GM23248 (cell line): ENCODE measurements around the gene RRP8. TPM values are rescaled to one million over a fixed set of nuclear protein-coding genes. Genes with fewer than 3 reads are reported as not detected.

ENCODE experiments used
- DNase-seq: peaks from one replicate; pipeline ENCODE4 v3.0.0-alpha.2; 2015
- H2AFZ ChIP-seq: fragments of 200-600 bp; sonication (generic); 2 replicates; pipeline ENCODE4 v1.6.1; 2016; ENCODE audit warnings: antibody characterized with exemption
- H3F3A ChIP-seq: fragments of 200-600 bp; sonication (generic); 2 replicates; pipeline ENCODE4 v1.6.1; 2016; ENCODE audit warnings: mild to moderate bottlenecking, antibody characterized with exemption, mixed run types; ENCODE audit not compliant: insufficient read depth
- H3K27ac ChIP-seq: fragments of 200-600 bp; sonication (generic); 2 replicates; pipeline ENCODE4 v1.5.1; 2016; ENCODE audit warnings: mild to moderate bottlenecking
- H3K27me3 ChIP-seq: fragments of 200-600 bp; sonication (generic); replicated peaks from 2 replicates; pipeline ENCODE4 v1.6.1; 2016; ENCODE audit warnings: mild to moderate bottlenecking; ENCODE audit not compliant: insufficient read depth
- H3K36me3 ChIP-seq: fragments of 200-600 bp; sonication (generic); 2 replicates; pipeline ENCODE4 v1.6.1; 2016; ENCODE audit warnings: low read depth, mild to moderate bottlenecking
- H3K4me1 ChIP-seq: fragments of 200-600 bp; sonication (generic); 2 replicates; pipeline ENCODE4 v1.6.1; 2016; ENCODE audit warnings: mild to moderate bottlenecking; ENCODE audit not compliant: insufficient read depth
- H3K4me2 ChIP-seq: fragments of 200-600 bp; sonication (generic); one replicate; pipeline ENCODE4 v1.6.1; 2016; ENCODE audit warnings: mild to moderate bottlenecking; ENCODE audit not compliant: unreplicated experiment
- H3K4me3 ChIP-seq: fragments of 200-600 bp; sonication (generic); 2 replicates; pipeline ENCODE4 v1.5.1; 2016; ENCODE audit warnings: mild to moderate bottlenecking
- H3K79me2 ChIP-seq: fragments of 200-600 bp; sonication (generic); 2 replicates; pipeline ENCODE4 v1.6.1; 2016; ENCODE audit warnings: mild to moderate bottlenecking; ENCODE audit not compliant: insufficient read depth
- H3K9ac ChIP-seq: fragments of 200-600 bp; sonication (generic); 2 replicates; pipeline ENCODE4 v1.6.1; 2016; ENCODE audit warnings: mild to moderate bottlenecking
- H3K9me2 ChIP-seq: fragments of 200-600 bp; sonication (generic); 2 replicates; pipeline ENCODE4 v1.6.1; 2016; ENCODE audit warnings: mixed run types, mild to moderate bottlenecking, moderate library complexity; ENCODE audit not compliant: insufficient read depth
- H3K9me3 ChIP-seq: fragments of 200-600 bp; sonication (generic); one replicate; pipeline ENCODE4 v1.6.1; 2017; ENCODE audit warnings: low read depth
- H4K20me1 ChIP-seq: fragments of 200-600 bp; sonication (generic); 2 replicates; pipeline ENCODE4 v1.6.0; 2016; ENCODE audit not compliant: insufficient read depth
- EZH2 ChIP-seq: fragments of 200-600 bp; sonication (generic); IDR thresholded peaks from 2 replicates; pipeline ENCODE4 v1.6.1; 2018; ENCODE audit warnings: antibody characterized with exemption, mild to moderate bottlenecking; ENCODE audit not compliant: insufficient read depth, poor library complexity, severe bottlenecking
- EZH2phosphoT487 ChIP-seq: fragments of 200-600 bp; sonication (generic); IDR thresholded peaks from 2 replicates; pipeline ENCODE4 v1.6.1; 2018; ENCODE audit warnings: antibody characterized with exemption, moderate library complexity, mild to moderate bottlenecking, low read depth; ENCODE audit not compliant: insufficient read depth
- WGBS, 2 experiments: methylation state at CpG; one replicate each; pipeline ENCODE4 v1.1.6; 2015 to 2017; ENCODE audit warnings: low lambda C conversion rate in 2 of 2, low coverage in 1 of 2; ENCODE audit errors: missing lambda C conversion rate in 2 of 2; 5-methylcytosine and 5-hydroxymethylcytosine counted together
- in situ Hi-C: fragments of 300-500 bp; cut with MboI; formaldehyde crosslinking; loops from 2 replicates; pipeline ENCODE4 v1.15.0; 2020
- polyA plus RNA-seq: library from polyadenylated mRNA; unstranded; fragments of >200 nt; fragmentation: Nextera tagmentation; extraction: Ambion mirVana; gene quantifications from 2 replicates; pipeline ENCODE4 v1.2.1, GENCODE V29; 2016
- total RNA-seq: library from RNA; depleted of rRNA; stranded (reverse); fragments of >200 nt; shearing (Covaris generic); gene quantifications from 2 replicates; pipeline ENCODE4 v1.2.3, GENCODE V29; 2014

The RRP8 gene
- total and polyA plus RNA-seq, 2 experiments from 2014 or later: 8.5 to 24.4 TPM

DNA sequence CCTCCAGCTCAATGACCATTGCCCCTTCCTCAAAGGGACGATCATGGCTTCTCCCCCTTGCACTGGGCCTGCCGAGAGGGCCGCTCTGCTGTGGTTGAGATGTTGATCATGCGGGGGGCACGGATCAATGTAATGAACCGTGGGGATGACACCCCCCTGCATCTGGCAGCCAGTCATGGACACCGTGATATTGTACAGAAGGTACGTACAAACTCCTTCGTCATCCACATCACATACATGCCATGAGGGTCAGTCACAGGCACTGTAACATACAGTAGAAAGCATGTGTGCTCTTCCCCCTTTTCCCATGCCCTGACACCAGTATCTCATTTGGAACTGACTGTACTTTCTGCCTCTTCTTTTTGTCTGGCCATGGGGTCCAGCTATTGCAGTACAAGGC, 4.6 kb upstream of the RRP8 start:
- Histone ChIP-seq H3K36me3 (peaks cover 32% of the 10 kb centered on the region), H2AFZ (no peak overlapping the region), H3K79me2 (peaks cover 84% of the 10 kb centered on the region), H3K9ac (no peak overlapping the region), H3K27ac (peak overlapping the region; percentile 63; the same call in 1 of the 2 replicates), H3K4me2 (peak overlapping the region; percentile 98), H3K9me3 (no peaks in the 10 kb centered on the region), H3K4me3 (no peak overlapping the region), H4K20me1 (no peaks in the 10 kb centered on the region), H3K9me2 (no peaks in the 10 kb centered on the region), H3K27me3 (no peaks in the 10 kb centered on the region), H3F3A (peaks cover 74% of the 10 kb centered on the region), H3K4me1 (peaks cover 43% of the 10 kb centered on the region)
- in situ Hi-C loops: no loop called here
- WGBS, 2 experiments: 81 to 83% methylated on average over 9 of the region's 9 CpGs
- TF ChIP-seq EZH2phosphoT487 (no peak), EZH2 (no peak)
- DNase-seq: no peak

DNA sequence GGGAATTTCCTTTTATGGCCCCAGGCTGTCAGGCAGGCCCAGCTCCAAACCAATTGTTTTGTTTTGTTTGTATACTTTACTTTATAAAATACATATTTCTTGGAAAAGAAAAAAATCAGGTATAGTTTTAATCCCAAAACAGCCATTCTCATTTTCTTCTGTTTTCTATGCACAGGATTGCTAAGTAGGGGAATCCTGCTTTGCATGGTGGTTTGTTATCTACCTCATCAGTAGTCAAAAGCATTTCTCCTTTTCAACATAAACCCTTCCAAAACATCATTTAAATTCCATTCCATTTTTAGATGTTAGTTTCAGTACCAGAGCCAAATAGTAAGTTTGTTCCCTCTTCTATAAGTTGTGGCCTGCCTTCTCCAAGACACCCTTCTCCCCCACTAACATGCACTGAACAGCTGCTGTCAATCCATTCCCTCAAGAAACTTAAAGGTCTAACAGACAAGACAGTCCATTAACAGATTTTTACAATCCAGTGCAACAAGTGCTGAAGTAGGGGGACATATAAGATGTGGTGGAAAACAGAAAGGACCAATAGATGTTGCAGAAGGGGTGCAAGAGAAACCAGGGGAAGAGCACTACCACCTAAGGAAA, 3.9 kb upstream of the RRP8 start:
- H3K4me3 ChIP-seq: peak overlapping the region; percentile 49
- H3K9me2 ChIP-seq: no peaks in the 10 kb centered on the region
- in situ Hi-C loops: no loop called here
- peaks cover 32% of the 10 kb centered on the region for H3K36me3 ChIP-seq
- no peaks in the 10 kb centered on the region for H4K20me1 ChIP-seq
- H2AFZ ChIP-seq: no peak overlapping the region
- H3K9me3 ChIP-seq: no peaks in the 10 kb centered on the region
- H3K9ac ChIP-seq: peak overlapping the region; percentile 41; the same call in 1 of the 2 replicates
- H3K4me1 ChIP-seq: peaks cover 41% of the 10 kb centered on the region
- TF ChIP-seq EZH2 (no peak), EZH2phosphoT487 (no peak)
- peak overlapping the region; percentile 63 for H3K27ac ChIP-seq
- H3K27me3 ChIP-seq: no peaks in the 10 kb centered on the region
- peaks cover 91% of the 10 kb centered on the region for H3K79me2 ChIP-seq
- peaks cover 67% of the 10 kb centered on the region for H3F3A ChIP-seq
- no peak for DNase-seq
- peak overlapping the region; percentile 98 for H3K4me2 ChIP-seq

DNA sequence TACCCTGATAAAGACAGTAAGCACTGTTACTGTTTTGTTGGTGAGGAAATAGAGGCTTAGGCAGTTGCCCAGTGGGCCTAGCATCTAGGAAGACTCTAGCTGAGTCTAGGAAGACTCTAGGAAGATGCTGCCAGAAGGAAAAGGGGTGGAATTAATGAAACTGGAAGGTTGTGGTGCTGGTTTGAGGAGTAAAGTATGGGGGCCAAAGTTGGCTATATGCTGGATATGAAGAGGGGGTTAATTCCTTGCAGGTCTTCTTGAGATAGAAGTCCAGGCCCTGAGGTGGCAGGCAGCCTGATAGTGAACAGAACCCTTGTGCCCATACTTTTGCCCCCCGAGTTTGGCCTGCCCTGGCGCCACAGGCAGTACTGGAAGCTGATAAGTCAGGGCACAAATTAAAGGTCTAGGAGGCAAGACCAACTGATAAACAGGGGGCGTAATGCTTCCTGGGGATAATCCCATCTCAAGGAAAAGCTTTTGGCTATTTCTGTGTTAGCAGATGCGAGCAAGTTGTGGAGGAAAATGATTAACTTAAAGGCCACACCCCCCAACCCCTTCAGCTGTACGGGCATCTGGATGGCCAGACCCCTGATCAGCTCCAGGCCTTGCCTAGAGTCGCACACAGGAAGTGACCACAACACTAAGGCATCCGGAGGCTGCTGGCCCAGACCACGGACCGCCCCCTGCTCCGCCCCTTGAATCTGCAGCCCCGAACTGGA, 3.2 kb upstream of the RRP8 start:
- peak overlapping the region; percentile 98 for H3K4me2 ChIP-seq
- in situ Hi-C loops: no loop called here
- H3K9me2 ChIP-seq: no peaks in the 10 kb centered on the region
- H2AFZ ChIP-seq: peak overlapping the region; percentile 7; the same call in 1 of the 2 replicates
- H3K4me1 ChIP-seq: peaks cover 48% of the 10 kb centered on the region
- no peaks in the 10 kb centered on the region for H4K20me1 ChIP-seq
- 7% methylated on average over 11 of the region's 11 CpGs for WGBS, 2 experiments
- peak overlapping the region; percentile 63 for H3K27ac ChIP-seq
- H3K79me2 ChIP-seq: peaks cover 97% of the 10 kb centered on the region
- peak; percentile 94 for DNase-seq
- no peaks in the 10 kb centered on the region for H3K9me3 ChIP-seq
- no peaks in the 10 kb centered on the region for H3K27me3 ChIP-seq
- peaks cover 32% of the 10 kb centered on the region for H3K36me3 ChIP-seq
- peak overlapping the region; percentile 88 for H3K9ac ChIP-seq
- peak overlapping the region; percentile 96 for H3K4me3 ChIP-seq
- TF ChIP-seq EZH2 (no peak), EZH2phosphoT487 (no peak)
- H3F3A ChIP-seq: peaks cover 67% of the 10 kb centered on the region

DNA sequence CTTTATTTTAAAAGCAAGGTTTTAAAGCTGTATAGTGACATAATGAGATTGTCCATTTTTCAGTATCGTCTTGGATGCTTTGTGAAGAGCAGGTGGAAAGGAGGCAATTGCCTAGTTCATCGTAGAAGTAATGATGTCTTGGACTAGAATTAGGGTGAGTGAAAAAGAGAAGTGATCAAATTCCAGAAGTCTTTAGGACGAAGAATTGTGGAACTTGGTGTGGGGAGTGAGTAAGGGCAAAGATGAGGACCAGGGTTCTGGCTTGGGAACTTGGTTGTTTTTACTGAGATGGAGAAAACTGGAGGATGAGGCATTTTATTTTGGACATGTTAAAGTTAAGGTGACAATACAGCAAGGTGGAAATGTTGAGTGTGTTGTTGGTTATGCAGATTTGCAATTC, 1.4 kb upstream of the RRP8 start:
- H3K79me2 ChIP-seq: peaks cover 97% of the 10 kb centered on the region
- H3K27me3 ChIP-seq: no peaks in the 10 kb centered on the region
- peak overlapping the region; percentile 77 for H3K27ac ChIP-seq
- H3K9me3 ChIP-seq: no peaks in the 10 kb centered on the region
- H3F3A ChIP-seq: peaks cover 55% of the 10 kb centered on the region
- no peak for DNase-seq
- TF ChIP-seq EZH2phosphoT487 (no peak), EZH2 (no peak)
- in situ Hi-C loops: no loop called here
- H3K4me2 ChIP-seq: peak overlapping the region; percentile 98
- peak overlapping the region; percentile 96 for H3K4me3 ChIP-seq
- peak overlapping the region; percentile 88 for H3K9ac ChIP-seq
- peaks cover 27% of the 10 kb centered on the region for H3K36me3 ChIP-seq
- H3K9me2 ChIP-seq: no peaks in the 10 kb centered on the region
- no peak overlapping the region for H2AFZ ChIP-seq
- H4K20me1 ChIP-seq: no peaks in the 10 kb centered on the region
- WGBS, 2 experiments: 2 to 3% methylated on average over 3 of the region's 3 CpGs
- peaks cover 38% of the 10 kb centered on the region for H3K4me1 ChIP-seq
